ENCODE data around the gene TDG.

DNA sequence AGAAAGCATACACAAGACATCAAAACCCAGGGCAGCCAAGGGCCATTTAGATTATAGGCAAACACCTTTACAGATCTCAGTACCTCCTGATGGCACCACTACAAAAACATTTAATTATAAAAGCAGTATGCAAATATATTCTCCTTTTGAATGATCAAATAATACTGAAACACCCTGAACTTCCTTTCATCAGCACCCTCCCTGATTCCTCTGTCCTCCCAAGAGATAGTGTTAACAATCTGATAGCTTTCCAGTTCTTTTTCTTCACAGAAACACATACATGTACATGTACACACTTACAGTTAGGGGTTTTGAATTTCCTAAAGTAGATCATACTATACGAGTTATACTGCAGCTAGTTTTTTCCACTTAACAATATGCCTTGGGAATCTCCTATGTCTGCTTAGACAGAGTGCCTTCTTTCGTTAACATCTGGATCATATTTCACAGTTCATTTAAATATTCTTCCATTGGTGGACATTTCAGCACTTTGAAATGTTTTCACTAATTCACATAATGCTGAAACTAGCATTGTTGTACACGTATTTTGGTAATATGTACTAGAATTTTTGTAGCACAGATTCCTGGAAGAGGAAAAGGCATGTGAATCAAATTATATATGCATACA, 35.2 kb downstream of the TDG start:
- TF ChIP-seq, protein P1, sequence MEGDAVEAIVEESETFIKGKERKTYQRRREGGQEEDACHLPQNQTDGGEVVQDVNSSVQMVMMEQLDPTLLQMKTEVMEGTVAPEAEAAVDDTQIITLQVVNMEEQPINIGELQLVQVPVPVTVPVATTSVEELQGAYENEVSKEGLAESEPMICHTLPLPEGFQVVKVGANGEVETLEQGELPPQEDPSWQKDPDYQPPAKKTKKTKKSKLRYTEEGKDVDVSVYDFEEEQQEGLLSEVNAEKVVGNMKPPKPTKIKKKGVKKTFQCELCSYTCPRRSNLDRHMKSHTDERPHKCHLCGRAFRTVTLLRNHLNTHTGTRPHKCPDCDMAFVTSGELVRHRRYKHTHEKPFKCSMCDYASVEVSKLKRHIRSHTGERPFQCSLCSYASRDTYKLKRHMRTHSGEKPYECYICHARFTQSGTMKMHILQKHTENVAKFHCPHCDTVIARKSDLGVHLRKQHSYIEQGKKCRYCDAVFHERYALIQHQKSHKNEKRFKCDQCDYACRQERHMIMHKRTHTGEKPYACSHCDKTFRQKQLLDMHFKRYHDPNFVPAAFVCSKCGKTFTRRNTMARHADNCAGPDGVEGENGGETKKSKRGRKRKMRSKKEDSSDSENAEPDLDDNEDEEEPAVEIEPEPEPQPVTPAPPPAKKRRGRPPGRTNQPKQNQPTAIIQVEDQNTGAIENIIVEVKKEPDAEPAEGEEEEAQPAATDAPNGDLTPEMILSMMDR (IDR thresholded peaks at IDR 0.05): no peak
- TF ChIP-seq POLR2AphosphoS5 (IDR thresholded peaks at IDR 0.05): no peak

Measured in upper lobe of left lung (tissue), 4 donors.